ENCODE data around the gene DPF3. TPM values are rescaled to one million over a fixed set of nuclear protein-coding genes. Genes with fewer than 3 reads are reported as not detected.

DPF3 gene
- polyA plus RNA-seq, 4 donors: 1.0 to 2.4 (median 1.5) TPM

DNA sequence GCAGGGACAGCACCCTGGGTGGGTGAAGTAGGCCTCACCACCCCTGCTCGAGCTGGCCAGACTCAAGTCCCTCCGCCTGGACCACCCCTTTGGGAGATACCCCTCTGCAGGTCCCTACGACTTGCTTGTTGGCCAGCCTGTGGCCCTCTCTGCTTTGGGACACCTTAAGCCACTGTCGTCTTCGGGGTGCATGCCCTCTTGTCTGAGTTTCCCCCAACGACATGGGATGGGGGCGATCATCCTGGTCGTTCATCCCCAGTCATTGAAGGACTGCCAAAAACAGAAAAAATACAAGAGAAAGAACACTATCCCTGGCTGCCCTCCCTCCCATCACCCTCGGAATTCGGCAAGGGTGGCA is 151.1 kb downstream of the DPF3 start:
- Histone ChIP-seq H3K27me3 (ENCODE audit: control insufficient read depth in 3 of 3, insufficient read depth in 3 of 3, low read length in 3 of 3) (no peaks in the 10 kb centered on the region), H3K27ac (ENCODE audit: low read depth in 1 of 3, low read length in 2 of 3) (no peak overlapping the region), H3K4me1 (ENCODE audit: control insufficient read depth in 3 of 3, insufficient read depth in 2 of 3, low read depth in 1 of 3, low read length in 2 of 3) (no peaks in the 10 kb centered on the region), H3K4me3 (ENCODE audit: low read depth in 1 of 3, low read length in 3 of 3) (no peak overlapping the region), H3K9me3 (ENCODE audit: control insufficient read depth in 2 of 2, insufficient read depth in 1 of 2, low read depth in 1 of 2, low read length in 1 of 2) (peaks cover 0 to 7% of the 10 kb centered on the region in 2 donors), H3K36me3 (ENCODE audit: control insufficient read depth in 3 of 3, insufficient read depth in 2 of 3, low read depth in 1 of 3, low read length in 3 of 3) (peaks cover 0 to 3% (median 0%) of the 10 kb centered on the region in 3 donors)
- WGBS, 3 donors: 92% methylated on average over 10 of the region's 10 CpGs
- DNase-seq: no peak
- FAIRE-seq: no peak

DNA sequence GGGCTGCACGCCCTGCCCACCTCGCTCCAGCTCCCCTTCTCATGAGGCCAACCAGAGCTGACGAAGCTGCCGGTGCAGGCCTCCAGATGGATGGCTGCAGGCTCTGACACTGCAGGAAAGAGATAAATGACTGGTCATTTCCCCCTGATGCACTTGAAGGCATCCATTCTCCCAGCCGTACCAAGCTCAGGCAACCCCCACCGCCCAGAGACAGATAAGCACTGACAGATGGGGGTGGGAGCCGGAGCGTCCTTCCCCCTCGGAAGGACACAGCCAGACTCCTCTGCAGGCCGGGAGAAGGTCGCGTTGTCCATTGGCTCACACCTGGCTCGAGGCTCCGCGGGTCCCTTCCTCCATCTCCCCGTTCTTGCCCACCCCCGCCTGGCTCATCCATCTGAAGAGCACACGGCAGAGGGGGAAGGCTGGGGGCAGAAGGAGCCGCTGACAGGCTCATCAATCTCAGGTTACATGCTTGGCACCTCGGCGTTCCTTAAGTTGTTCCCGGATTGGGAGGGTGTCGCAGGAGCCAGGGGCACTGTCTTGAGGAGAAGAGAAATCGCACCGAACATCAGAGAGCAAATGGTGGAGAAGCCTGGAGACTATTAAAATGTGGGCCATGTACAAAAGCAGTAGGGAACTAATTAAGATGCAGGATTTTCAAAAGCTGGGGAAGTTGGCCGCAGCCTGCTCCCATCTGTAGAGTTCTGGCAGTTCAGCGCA is 151.6 kb downstream of the DPF3 start:
- H3K4me1 ChIP-seq (ENCODE audit: control insufficient read depth in 3 of 3, insufficient read depth in 2 of 3, low read depth in 1 of 3, low read length in 2 of 3): no peaks in the 10 kb centered on the region
- H3K4me3 ChIP-seq (ENCODE audit: low read depth in 1 of 3, low read length in 3 of 3): no peak overlapping the region
- no peak overlapping the region for H3K27ac ChIP-seq (ENCODE audit: low read depth in 1 of 3, low read length in 2 of 3)
- H3K36me3 ChIP-seq (ENCODE audit: control insufficient read depth in 3 of 3, insufficient read depth in 2 of 3, low read depth in 1 of 3, low read length in 3 of 3): peaks cover 0 to 3% (median 0%) of the 10 kb centered on the region in 3 donors
- no peaks in the 10 kb centered on the region for H3K27me3 ChIP-seq (ENCODE audit: control insufficient read depth in 3 of 3, insufficient read depth in 3 of 3, low read length in 3 of 3)
- FAIRE-seq: no peak
- 70 to 89% (median 81%) methylated on average over 27 of the region's 27 CpGs for WGBS, 3 donors
- peaks cover 0 to 2% of the 10 kb centered on the region in 2 donors for H3K9me3 ChIP-seq (ENCODE audit: control insufficient read depth in 2 of 2, insufficient read depth in 1 of 2, low read depth in 1 of 2, low read length in 1 of 2)
- no peak for DNase-seq

DNA sequence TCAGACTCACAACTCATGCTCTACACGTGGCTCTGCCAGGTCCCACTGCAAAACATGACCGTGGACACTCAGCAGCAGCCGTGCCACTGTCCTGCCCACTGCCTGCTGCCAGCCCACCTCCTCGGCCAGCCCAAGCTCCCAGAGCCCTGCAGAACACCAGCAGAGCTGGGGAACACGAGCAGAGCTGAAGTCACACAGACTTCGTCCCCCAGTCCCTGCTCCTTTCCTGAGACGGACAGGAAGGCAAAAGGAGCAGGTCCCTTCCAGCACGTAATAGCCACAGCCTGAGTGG is 152.1 kb downstream of the DPF3 start:
- Histone ChIP-seq H3K27me3 (ENCODE audit: control insufficient read depth in 3 of 3, insufficient read depth in 3 of 3, low read length in 3 of 3) (no peaks in the 10 kb centered on the region), H3K27ac (ENCODE audit: low read depth in 1 of 3, low read length in 2 of 3) (no peak overlapping the region), H3K4me1 (ENCODE audit: control insufficient read depth in 3 of 3, insufficient read depth in 2 of 3, low read depth in 1 of 3, low read length in 2 of 3) (no peaks in the 10 kb centered on the region), H3K9me3 (ENCODE audit: control insufficient read depth in 2 of 2, insufficient read depth in 1 of 2, low read depth in 1 of 2, low read length in 1 of 2) (no peaks in the 10 kb centered on the region), H3K36me3 (ENCODE audit: control insufficient read depth in 3 of 3, insufficient read depth in 2 of 3, low read depth in 1 of 3, low read length in 3 of 3) (peaks cover 0 to 3% (median 0%) of the 10 kb centered on the region in 3 donors), H3K4me3 (ENCODE audit: low read depth in 1 of 3, low read length in 3 of 3) (no peak overlapping the region)
- WGBS, 3 donors: 84 to 89% (median 87%) methylated on average over 8 of the region's 8 CpGs
- DNase-seq: no peak
- no peak for FAIRE-seq

DNA sequence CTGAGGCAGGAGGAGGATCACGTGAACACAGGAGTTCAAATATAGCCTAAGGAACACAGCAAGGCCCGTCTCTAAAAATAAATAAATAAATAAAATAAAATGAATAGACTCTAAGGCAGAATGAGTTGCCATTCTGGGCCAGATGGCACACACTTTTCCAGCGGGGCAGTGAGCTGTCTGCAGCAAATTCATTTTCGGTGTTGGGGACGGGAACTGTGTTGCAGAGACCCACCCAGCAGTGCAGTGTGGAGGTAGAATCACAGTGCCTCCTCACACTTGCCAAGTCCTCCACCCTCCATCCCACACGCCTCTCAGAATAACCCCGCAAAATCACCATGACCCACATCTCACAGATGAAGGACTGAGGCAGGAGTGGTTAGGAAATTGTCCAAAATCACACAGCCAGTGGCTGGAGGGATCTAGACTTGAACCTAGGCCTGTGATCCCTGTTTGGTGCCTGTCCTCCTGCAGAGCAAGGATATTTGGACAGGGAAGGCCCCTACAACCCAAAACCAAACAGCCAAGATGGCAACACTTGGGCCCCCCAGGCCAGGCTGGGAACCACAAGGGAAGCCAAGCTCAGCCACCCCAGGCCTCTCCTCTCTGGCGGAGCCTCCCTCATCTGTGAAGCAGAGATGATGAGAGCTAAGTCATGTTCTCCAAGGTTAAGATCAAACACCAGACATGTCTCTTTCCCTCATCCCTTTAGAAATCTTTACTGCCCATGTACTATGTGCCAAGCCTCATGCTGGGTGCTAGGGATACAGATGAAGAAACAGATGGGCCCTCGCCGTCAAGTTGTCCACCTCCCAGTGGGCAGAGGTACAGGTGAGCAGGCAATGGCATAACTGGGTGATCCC is 152.7 kb downstream of the DPF3 start:
- H3K9me3 ChIP-seq (ENCODE audit: control insufficient read depth in 2 of 2, insufficient read depth in 1 of 2, low read depth in 1 of 2, low read length in 1 of 2): no peaks in the 10 kb centered on the region
- no peak overlapping the region for H3K4me3 ChIP-seq (ENCODE audit: low read depth in 1 of 3, low read length in 3 of 3)
- 93 to 98% (median 96%) methylated on average over 10 of the region's 10 CpGs for WGBS, 3 donors
- H3K27me3 ChIP-seq (ENCODE audit: control insufficient read depth in 3 of 3, insufficient read depth in 3 of 3, low read length in 3 of 3): no peaks in the 10 kb centered on the region
- FAIRE-seq: no peak
- DNase-seq: no peak
- H3K4me1 ChIP-seq (ENCODE audit: control insufficient read depth in 3 of 3, insufficient read depth in 2 of 3, low read depth in 1 of 3, low read length in 2 of 3): no peaks in the 10 kb centered on the region
- peaks cover 0 to 2% (median 0%) of the 10 kb centered on the region in 3 donors for H3K36me3 ChIP-seq (ENCODE audit: control insufficient read depth in 3 of 3, insufficient read depth in 2 of 3, low read depth in 1 of 3, low read length in 3 of 3)
- no peak overlapping the region for H3K27ac ChIP-seq (ENCODE audit: low read depth in 1 of 3, low read length in 2 of 3)

DNA sequence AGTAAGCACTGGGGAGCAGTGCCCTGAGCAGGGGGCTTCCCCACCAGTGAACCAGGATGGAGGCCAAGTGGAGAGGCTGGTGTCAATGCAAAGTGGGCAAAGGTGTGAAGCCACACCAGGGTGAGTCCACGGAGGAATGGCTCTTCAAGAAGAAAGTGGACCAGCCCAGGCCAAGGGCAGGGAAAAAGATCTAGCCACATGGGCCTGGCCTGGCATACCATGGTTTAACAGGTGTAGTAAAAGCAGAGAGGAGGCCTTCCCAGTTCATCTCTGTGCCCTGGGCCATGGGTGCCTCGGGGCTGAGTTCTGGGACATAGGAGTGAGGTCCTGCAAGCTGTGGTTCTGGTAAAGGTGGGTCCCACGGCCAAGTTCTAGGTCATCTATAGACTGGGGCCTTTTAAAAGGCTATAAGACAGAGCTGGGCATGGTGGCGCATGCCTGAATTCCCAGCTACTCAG is 153.4 kb downstream of the DPF3 start:
- no peaks in the 10 kb centered on the region for H3K27me3 ChIP-seq (ENCODE audit: control insufficient read depth in 3 of 3, insufficient read depth in 3 of 3, low read length in 3 of 3)
- DNase-seq (no peak), FAIRE-seq (no peak)
- 90 to 93% (median 90%) methylated on average over 4 of the region's 4 CpGs for WGBS, 3 donors
- no peaks in the 10 kb centered on the region for H3K36me3 ChIP-seq (ENCODE audit: control insufficient read depth in 3 of 3, insufficient read depth in 2 of 3, low read depth in 1 of 3, low read length in 3 of 3)
- no peaks in the 10 kb centered on the region for H3K4me1 ChIP-seq (ENCODE audit: control insufficient read depth in 3 of 3, insufficient read depth in 2 of 3, low read depth in 1 of 3, low read length in 2 of 3)
- H3K9me3 ChIP-seq (ENCODE audit: control insufficient read depth in 2 of 2, insufficient read depth in 1 of 2, low read depth in 1 of 2, low read length in 1 of 2): no peaks in the 10 kb centered on the region
- no peak overlapping the region for H3K4me3 ChIP-seq (ENCODE audit: low read depth in 1 of 3, low read length in 3 of 3)
- H3K27ac ChIP-seq (ENCODE audit: low read depth in 1 of 3, low read length in 2 of 3): no peak overlapping the region

DNA sequence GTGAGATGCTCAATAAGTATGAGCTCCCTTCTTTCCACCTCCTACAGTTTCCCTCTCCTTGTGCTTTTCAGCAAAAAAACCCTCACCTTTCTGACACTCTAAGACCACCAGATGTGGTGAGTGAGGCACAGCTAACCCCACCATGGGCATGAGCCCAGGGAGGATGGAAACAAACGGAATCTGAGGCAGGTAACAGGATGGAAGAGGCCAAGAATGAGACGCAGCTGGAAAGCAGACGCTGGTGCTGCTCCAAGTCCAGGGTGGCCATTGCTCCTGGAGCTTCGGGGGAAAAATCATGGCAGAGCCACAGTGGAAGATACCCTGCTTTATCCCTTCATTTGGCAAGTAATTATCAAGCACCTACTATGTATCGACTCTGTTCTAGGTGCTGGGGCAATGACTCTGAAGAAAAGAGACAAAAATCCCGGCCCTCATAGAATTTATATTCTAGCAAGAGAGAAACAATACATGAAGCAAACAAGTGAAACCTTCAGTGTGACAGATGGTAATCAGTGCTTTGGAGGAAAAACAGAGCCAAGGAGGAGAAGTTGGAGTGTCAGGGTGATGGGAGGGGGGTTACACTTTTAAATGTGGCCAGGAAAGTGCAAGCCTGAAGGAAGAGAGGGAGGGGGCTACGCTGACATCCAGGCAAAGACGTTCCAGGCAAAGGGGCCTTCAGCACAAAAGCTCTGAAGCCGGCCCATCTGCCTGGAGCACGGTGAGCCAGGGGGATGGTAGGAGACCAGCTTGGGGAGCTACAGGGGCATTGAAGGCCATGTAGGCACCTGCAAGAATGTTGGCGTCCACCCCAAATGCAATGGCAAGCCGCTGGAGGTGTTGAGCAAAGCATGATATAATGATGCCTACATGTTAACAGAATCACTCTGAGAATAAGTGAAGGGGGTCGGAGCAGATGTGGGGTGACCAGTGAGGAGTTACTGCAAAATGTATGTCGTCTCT is 154.2 kb downstream of the DPF3 start:
- WGBS, 3 donors: 85 to 90% (median 88%) methylated on average over 14 of the region's 14 CpGs
- H3K27ac ChIP-seq (ENCODE audit: low read depth in 1 of 3, low read length in 2 of 3): no peak overlapping the region
- DNase-seq (no peak), FAIRE-seq (no peak)
- no peaks in the 10 kb centered on the region for H3K36me3 ChIP-seq (ENCODE audit: control insufficient read depth in 3 of 3, insufficient read depth in 2 of 3, low read depth in 1 of 3, low read length in 3 of 3)
- no peaks in the 10 kb centered on the region for H3K4me1 ChIP-seq (ENCODE audit: control insufficient read depth in 3 of 3, insufficient read depth in 2 of 3, low read depth in 1 of 3, low read length in 2 of 3)
- no peaks in the 10 kb centered on the region for H3K9me3 ChIP-seq (ENCODE audit: control insufficient read depth in 2 of 2, insufficient read depth in 1 of 2, low read depth in 1 of 2, low read length in 1 of 2)
- no peaks in the 10 kb centered on the region for H3K27me3 ChIP-seq (ENCODE audit: control insufficient read depth in 3 of 3, insufficient read depth in 3 of 3, low read length in 3 of 3)
- no peak overlapping the region for H3K4me3 ChIP-seq (ENCODE audit: low read depth in 1 of 3, low read length in 3 of 3)

DNA sequence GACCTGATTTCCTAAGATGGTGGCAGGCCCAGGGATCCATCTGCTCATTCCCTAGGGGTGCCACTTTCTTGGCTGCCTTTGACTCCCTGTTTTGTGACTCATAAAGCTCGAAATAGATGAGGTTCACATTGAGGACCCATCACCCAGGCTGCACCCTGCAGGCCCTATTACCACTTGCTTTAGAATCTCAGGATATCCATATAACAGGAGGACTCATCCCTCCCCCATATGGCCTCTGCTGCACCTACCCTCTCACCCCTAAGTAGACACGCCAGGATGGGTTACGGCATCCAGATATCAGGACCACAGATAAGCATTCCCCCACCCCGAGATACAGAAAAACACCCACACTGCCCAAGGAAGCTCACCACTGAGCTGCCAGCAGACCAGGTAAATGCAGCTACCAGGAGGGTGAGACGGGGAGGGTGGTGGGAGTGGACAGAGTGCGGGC is 155.7 kb downstream of the DPF3 start:
- 82 to 91% (median 90%) methylated on average over 6 of the region's 6 CpGs for WGBS, 3 donors

DNA sequence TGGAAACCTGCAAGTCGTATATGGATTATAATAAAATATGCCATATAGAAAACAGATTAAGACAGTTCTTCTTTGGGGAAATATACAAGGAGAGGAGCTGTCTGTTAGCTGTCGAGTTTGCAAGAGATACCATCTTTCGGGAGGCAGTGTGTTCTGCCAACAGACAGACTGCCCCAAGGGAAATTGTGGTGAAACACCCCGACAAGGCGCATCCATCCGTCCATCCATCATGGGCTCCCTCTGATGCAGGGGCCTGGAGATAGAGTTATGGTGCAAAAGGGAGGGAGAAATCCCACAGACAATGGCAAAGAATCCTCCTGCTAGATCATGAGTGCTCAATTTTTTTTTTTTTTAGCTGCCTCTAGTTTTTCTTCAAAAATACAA is 156.3 kb downstream of the DPF3 start:
- no peaks in the 10 kb centered on the region for H3K9me3 ChIP-seq (ENCODE audit: control insufficient read depth in 2 of 2, insufficient read depth in 1 of 2, low read depth in 1 of 2, low read length in 1 of 2)
- WGBS, 3 donors: 76 to 93% (median 90%) methylated on average over 6 of the region's 6 CpGs
- H3K27me3 ChIP-seq (ENCODE audit: control insufficient read depth in 3 of 3, insufficient read depth in 3 of 3, low read length in 3 of 3): no peaks in the 10 kb centered on the region
- no peak overlapping the region for H3K4me3 ChIP-seq (ENCODE audit: low read depth in 1 of 3, low read length in 3 of 3)
- FAIRE-seq: no peak
- DNase-seq: no peak
- H3K4me1 ChIP-seq (ENCODE audit: control insufficient read depth in 3 of 3, insufficient read depth in 2 of 3, low read depth in 1 of 3, low read length in 2 of 3): no peaks in the 10 kb centered on the region
- H3K27ac ChIP-seq (ENCODE audit: low read depth in 1 of 3, low read length in 2 of 3): no peak overlapping the region
- no peaks in the 10 kb centered on the region for H3K36me3 ChIP-seq (ENCODE audit: control insufficient read depth in 3 of 3, insufficient read depth in 2 of 3, low read depth in 1 of 3, low read length in 3 of 3)

More for the DNA sequence above, 155.7 kb downstream of the DPF3 start:
- Histone ChIP-seq H3K36me3 (ENCODE audit: control insufficient read depth in 3 of 3, insufficient read depth in 2 of 3, low read depth in 1 of 3, low read length in 3 of 3) (no peaks in the 10 kb centered on the region), H3K4me1 (ENCODE audit: control insufficient read depth in 3 of 3, insufficient read depth in 2 of 3, low read depth in 1 of 3, low read length in 2 of 3) (no peaks in the 10 kb centered on the region), H3K4me3 (ENCODE audit: low read depth in 1 of 3, low read length in 3 of 3) (no peak overlapping the region), H3K27ac (ENCODE audit: low read depth in 1 of 3, low read length in 2 of 3) (no peak overlapping the region), H3K9me3 (ENCODE audit: control insufficient read depth in 2 of 2, insufficient read depth in 1 of 2, low read depth in 1 of 2, low read length in 1 of 2) (no peaks in the 10 kb centered on the region), H3K27me3 (ENCODE audit: control insufficient read depth in 3 of 3, insufficient read depth in 3 of 3, low read length in 3 of 3) (no peaks in the 10 kb centered on the region)
- FAIRE-seq (no peak), DNase-seq (no peak)

Measured in small intestine (tissue), 7 donors.